ENCODE results near the gene CACNA1G.

Gene CACNA1G

DNA sequence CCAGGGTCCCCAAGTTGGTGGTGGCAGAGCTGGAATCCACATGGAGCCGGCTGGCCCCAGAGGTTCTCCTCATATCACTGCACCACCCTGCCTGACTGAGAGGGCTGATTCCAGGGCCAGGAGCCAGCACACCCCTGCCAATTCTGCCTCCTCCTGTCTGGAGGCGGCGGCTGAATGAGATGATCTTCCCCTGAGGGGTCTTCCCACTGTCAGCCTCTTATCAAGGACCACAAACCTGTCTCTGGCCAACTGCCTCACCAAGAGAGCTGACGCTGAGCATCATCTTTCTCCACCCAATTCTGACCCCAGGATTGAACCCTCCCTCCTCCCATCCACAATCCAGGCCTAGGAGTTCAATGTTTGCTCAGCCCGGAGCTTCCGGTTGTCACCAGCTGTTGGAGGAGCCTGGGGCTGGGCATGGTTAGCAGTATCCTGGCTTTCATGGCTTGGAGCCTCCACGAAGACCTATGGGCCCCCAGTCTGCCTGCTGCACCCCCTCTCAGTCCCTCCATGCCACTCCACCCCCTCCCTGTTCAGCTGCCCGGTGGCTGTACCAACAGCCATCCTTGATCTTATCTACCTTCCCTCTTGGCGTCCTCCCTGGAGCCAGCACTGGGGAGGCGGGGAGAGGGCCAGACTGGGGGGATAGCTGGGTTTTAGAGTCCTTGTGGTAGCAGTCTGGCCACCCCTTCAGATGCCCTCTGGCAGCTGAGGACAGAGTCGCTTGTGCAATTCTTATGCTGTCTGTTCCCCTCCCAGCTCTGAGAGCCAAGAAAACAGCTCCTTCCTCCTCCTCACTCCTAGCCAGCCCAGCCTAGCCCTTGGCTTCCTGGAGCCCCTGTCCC is 99.7 kb downstream of the CACNA1G start:
- no peak for DNase-seq

DNA sequence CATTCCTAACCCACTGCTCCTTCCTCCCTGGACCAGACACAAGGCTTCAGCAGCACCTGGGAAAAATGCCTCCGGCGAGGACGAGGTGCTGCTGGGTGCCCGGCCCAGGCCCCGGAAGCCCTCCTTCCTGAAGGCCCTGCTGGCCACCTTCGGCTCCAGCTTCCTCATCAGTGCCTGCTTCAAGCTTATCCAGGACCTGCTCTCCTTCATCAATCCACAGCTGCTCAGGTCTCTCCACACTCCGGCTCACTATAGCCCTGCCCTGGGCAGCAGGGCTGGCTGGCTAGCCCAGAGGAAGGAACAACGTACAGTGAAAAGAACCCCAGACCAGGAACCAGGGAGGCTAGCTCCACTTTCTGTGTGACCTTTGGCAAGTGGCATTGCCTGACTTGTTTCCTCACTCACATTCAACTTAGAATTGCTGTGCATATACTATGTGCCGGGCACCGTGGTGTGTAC is 100.4 kb downstream of the CACNA1G start:
- no peak for DNase-seq

DNA sequence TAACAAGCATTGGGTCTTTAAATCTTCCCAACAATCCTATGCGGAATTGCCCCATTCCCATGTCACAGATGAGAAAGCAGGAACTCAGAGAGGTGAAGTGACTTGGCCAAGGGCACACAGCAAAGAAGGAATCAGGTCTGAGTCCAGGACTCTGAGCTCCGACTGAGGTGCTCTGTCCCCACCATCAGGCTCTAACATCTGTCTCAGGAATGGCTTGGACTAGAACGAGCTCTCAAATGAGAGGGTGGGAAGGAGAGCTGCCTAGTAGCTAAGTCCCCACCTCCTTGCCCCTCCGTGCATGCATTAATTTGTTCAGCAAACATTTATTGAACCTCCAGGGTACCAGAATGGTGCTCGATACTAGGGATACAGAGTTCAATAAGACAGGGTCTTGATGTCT is 100.8 kb downstream of the CACNA1G start:
- DNase-seq, result no peak

DNA sequence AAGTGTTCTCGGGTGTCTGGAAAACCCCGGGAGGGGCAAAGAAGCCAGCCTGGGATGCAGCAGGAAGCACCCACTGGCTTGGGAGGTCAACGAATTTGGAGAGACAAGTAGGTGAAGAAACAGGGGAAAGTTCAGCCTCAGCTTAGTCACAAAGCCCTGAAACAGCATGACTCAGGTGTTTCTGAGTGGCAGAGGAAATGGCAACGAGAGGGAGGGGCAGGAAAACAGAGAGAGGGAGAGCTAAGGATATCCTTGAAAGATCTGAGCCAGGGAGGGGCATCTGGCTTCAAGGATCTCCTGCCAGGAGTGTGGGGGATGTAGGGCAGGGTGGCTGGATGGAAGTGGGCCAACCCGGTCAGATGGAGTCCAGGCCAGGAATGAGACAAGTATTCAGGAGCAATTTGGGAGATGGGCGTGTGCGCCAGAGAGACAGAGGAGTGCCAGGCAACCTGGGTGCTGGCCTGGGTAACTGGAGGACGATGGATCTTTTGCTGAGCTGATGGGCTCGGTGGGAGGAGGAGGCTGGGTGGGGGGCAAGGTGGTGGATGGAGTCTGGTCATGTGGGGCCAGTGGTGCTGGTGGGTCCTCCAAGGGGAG is 101.4 kb downstream of the CACNA1G start:
- no peak for DNase-seq

DNA sequence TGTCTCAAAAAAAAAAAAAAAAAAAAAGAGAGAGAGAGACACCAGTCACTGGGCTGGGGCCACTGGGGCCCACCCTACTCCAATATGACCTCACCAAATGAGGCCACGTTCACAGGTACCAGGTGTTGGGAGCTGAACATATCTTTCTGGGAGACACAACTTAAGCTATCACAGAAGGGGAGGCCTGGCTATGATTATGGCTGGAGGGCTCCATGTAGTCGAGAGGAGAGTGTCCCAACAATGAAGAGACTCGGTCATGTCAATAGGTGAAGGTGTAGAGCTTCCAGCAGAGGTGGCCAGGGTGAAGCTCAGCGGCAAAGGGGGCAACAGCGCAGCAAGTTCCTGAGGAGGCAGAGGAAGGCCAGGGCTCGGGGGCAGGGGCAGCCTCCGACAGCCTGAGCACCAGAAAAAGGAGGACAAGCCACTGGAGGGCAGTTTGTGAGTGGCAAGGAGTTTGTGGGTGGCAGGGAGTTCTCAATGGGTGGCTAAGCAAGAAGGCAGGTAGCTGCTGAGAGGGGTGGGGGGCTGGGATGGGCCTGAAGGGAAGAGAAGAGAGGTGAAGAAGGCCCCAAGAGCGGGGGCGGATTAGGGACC is 102.2 kb downstream of the CACNA1G start:
- DNase-seq, result no peak

DNA sequence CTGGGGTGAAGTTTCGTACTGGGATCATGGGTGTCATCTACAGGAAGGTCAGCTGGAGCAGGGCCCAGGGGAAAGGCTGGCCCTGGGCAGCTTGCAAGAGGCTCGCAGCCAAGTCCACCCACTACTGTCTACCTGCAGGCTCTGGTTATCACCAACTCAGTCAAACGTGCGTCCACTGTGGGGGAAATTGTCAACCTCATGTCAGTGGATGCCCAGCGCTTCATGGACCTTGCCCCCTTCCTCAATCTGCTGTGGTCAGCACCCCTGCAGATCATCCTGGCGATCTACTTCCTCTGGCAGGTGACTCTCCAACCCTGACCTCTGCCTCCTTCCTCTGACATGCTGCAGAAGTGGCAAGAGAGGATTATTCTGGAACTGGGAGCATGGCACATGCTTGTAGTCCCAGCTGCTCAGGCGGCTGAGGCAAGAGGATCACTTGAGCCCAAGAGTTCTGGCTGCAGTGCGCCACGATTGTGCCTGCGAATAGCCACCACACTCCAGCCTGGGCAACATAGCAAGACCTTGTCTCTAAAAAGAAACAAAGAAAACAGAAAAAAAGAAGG is 103.4 kb downstream of the CACNA1G start:
- DNase-seq, result no peak

DNA sequence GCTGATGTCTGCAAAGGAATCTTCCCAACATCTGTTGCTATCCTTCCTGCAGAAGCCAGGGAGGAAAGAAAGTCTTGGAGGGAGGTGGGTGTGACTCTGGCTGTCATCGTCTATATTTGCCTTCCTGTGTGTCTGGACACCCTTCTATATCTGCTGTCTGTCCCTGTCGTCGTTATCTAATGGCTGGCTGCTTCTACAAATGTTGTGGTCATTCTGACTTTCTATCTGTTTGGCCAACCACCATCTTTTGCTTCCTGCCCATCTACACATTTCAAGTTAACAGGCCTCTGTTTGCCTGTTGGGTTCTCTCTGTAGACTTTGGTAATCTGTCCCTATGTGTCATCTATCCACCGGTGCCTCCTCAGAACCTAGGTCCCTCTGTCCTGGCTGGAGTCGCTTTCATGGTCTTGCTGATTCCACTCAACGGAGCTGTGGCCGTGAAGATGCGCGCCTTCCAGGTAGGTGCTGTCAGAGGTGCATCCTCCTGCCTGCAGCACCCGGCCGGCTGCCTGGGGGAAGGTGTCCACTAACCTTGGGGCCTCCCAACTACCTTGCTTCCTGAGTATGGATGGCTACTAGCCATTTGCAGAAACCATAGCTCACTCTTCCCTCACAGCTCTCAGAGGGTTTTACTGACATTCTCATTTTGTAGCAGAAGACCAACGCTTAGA is 104.4 kb downstream of the CACNA1G start:
- DNase-seq, result no peak

DNA sequence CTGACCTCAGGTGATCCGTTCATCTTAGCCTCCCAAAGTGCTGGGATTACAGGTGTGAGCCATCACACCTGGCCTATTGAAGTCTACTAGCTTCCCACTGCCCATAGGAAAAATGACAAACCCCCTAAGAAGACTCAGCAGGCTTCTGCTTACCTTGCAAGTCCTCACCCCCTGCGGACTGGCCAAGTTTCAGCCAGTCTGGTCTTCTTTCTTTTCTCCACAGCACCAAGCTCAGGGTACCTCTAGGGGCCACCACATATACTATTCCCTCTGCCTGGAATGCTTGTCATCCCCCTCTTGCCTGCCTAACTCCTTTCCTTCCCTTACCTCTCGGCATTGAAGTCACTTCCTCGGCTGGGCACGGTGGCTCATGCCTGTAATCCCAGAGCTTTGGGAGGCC is 105.3 kb downstream of the CACNA1G start:
- DNase-seq, result no peak

DNA sequence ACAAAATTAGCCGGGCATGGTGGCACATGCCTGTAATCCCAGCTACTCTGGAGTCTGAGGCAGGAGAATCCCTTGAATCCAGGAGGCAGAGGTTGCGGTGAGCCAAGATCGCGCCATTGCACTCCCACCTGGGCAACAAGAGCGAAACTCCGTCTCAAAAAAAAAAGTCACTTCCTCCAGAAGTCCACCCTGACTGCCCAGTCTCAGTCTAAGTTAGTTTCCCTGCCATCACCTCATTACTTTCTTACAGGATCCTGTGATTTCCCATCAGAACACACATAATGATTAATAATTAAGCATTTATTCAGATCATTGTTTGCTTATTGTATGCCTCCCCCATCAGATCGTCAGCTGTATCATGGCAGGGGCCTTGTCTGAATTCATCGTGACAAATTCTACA is 105.8 kb downstream of the CACNA1G start:
- DNase-seq, result no peak

DNA sequence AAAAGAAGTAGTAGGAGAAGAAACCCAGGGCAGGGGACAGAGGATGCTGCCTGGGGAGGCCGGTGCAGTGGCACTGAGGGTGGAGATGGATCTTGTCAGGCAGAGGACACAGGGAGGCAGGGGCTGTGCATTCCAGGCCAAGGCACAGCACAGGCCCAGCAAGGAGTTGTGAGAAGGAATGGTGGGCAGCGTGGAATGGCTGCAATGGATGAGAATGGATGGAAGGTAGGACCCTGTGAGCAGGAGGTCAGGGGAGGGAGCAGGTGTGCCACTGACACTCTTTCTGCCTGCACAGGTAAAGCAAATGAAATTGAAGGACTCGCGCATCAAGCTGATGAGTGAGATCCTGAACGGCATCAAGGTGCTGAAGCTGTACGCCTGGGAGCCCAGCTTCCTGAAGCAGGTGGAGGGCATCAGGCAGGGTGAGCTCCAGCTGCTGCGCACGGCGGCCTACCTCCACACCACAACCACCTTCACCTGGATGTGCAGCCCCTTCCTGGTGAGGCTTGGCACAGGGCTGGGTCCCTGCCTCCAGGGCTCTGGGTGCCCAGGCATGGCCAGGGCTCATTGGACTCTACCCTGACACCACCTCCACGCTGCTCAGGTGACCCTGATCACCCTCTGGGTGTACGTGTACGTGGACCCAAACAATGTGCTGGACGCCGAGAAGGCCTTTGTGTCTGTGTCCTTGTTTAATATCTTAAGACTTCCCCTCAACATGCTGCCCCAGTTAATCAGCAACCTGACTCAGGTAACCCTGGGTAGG is 106.9 kb downstream of the CACNA1G start:
- no peak for DNase-seq

DNA sequence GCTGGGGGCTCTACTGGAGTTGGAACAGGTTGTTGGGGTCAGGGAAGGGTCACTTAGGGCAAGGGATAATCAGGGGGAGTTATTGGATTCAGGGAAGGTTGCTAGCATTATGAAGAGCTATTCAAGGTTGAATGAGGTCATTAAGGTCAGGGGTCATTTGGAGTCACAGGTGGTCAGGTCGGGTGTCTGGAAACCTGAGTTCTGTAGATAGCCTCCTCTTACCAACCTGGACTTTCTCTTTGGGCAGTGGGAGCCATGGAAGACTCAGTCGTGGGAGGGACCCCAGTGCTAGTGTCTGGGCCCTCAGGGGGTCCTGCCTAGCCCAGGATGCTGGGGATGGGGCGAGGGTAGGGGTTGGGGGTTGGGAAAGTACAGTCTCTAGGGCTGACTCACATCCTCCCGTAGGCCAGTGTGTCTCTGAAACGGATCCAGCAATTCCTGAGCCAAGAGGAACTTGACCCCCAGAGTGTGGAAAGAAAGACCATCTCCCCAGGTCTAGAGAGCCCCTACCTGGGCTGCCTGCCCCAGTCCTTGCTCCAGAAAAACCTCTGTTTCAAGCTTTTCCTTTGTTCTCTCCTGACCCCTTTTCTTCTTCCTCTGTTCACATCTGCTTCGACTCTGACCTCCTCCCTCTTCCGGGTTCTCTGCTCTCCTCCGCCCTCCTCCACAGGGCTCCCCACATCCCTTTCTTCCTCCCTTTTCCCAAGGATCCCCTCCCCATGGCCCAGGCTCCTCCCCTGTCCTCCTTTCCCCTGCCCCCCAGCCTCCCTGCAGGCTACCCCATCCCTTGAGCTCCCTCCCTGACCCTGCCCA is 107.7 kb downstream of the CACNA1G start:
- DNase-seq, result no peak

DNA sequence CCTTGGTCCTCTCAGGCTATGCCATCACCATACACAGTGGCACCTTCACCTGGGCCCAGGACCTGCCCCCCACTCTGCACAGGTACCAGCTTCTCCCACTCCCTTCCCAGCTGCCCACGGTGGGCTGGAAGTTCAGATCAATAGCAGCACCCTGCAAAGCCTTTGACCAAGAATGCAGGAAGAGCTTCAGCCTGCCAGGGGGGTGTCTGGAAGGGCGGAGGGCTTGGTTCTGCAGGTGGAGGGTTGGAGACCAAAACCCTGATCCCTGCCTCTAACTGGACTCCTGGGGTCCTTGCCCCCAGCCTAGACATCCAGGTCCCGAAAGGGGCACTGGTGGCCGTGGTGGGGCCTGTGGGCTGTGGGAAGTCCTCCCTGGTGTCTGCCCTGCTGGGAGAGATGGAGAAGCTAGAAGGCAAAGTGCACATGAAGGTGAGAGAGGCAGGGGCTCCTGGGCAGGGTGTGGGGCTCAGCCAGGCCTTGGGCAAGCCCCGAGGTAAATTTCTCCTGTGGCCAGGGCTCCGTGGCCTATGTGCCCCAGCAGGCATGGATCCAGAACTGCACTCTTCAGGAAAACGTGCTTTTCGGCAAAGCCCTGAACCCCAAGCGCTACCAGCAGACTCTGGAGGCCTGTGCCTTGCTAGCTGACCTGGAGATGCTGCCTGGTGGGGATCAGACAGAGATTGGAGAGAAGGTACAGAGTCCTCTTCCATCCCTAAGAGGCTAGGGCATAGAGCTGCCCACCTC is 108.5 kb downstream of the CACNA1G start:
- no peak for DNase-seq

DNA sequence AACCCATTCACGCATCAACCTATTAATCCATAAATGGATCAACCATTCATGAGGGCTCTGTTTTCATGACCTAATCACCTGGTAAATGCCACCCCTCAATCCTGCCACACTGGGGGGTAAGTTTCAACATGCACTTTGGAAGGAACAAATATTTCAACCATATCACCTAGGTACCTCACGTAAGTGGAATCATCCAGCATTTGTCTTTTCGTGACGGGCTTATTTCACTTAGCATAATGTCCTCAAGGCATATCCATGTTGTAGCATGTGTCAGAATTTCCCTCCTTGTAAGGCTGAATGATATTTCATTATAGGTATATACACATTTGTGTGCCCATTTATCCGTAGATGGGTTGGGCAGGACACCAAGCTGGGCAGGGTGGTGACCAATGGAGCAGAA is 111.6 kb downstream of the CACNA1G start:
- no peak for DNase-seq

DNA sequence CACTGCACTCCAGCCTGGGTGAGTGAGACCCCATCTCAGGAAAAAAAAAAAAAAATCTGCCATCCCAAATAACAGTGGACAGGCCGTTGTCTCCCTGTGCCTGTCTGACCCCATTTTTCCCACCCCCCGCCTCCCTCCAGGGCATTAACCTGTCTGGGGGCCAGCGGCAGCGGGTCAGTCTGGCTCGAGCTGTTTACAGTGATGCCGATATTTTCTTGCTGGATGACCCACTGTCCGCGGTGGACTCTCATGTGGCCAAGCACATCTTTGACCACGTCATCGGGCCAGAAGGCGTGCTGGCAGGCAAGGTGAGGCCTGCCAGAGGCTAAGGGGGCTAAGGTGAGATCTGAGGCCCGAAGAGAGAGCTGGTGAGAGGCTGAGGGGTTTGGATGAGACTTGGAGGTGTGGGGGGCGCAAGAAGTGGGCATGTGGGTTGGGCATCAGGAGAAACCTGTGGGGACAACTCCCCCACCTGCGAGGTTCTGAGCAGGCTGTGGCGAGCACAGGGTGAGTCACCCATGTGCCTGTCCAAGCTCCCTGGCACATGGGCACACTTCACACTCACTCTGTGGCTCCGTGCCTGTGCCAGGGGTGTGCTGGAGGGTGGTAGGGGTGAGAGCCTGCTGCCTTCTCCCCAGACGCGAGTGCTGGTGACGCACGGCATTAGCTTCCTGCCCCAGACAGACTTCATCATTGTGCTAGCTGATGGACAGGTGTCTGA is 112.5 kb downstream of the CACNA1G start:
- no peak for DNase-seq

DNA sequence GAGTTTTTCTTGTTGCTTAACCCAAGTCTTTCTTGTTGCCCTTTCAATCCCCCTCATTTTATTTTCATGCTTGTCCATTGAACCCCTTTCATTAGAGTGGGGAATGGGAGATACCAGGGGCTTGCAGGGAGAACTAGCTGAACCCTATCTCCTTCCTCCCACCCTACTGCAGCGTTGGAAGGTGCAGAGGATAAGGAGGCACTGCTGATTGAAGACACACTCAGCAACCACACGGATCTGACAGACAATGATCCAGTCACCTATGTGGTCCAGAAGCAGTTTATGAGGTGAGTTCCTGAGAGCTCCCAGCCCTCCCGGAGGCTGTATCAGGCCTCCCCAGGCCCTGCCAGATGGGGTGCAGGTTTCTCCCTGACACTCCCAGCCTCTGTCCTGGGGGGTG is 114.7 kb downstream of the CACNA1G start:
- DNase-seq, result no peak

DNA sequence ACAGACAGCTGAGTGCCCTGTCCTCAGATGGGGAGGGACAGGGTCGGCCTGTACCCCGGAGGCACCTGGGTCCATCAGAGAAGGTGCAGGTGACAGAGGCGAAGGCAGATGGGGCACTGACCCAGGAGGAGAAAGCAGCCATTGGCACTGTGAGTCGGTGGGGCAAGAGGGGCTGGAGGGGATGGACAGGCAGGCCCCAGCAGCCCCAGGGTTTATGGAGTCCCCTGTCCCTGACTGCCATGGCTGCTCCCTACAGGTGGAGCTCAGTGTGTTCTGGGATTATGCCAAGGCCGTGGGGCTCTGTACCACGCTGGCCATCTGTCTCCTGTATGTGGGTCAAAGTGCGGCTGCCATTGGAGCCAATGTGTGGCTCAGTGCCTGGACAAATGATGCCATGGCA is 115.1 kb downstream of the CACNA1G start:
- no peak for DNase-seq

DNA sequence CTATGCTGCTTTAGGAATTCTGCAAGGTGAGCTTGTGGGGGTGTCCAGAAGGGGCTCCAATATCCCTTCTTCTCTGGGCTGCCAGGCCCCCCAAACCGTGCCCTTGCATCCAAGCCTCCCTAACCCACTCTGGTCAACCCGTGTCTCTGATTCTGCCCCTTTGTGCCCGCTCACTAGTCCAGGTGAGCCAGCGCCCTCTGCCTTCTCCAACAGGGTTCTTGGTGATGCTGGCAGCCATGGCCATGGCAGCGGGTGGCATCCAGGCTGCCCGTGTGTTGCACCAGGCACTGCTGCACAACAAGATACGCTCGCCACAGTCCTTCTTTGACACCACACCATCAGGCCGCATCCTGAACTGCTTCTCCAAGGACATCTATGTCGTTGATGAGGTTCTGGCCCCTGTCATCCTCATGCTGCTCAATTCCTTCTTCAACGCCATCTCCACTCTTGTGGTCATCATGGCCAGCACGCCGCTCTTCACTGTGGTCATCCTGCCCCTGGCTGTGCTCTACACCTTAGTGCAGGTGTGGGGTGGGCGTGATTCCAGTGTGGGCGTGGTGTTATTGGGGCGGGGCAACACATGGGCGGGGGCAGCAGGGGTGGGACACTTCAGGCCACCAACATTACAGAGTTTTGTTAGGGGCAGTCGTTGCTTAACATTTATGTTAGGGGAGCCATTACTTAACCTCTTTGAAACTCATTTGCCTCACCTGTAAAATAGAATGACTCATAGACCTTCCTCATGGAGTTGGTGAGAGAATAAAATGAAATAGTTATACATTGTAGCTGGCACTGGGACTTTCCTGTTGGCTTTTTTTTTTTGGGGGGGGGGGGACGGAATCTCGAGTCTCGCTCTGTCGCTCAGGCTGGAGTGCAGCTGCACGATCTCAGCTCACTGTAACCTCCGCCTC is 115.8 kb downstream of the CACNA1G start:
- no peak for DNase-seq

All from activated CD4-positive, alpha-beta T cell treated with anti-CD3 and anti-CD28 coated beads, Interleukin-2, amount 50 U/mL, for 4 hours (primary cell).